Measurements from ENCODE around the gene GAS2L2.

DNA sequence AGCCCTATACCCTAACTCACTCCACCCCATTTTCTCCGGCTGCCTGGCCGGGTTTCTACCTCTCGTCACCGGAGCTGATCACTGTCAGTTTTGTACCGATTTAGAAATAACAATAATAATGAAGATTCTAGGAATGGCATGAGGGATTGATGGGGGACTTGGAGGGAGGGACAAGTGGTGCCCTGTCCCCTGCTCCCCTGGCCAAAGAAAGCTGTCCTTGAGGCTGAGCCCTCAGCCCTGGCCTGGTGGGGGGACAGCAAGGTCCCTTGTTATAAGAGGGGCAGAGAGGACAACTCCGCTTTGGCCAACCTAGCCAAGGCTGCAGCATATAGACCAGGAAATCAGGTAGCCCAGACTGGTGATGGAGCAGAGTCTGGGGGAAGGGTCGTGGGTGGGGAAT, 10.5 kb downstream of the GAS2L2 start:
- TF ChIP-seq, protein P1, sequence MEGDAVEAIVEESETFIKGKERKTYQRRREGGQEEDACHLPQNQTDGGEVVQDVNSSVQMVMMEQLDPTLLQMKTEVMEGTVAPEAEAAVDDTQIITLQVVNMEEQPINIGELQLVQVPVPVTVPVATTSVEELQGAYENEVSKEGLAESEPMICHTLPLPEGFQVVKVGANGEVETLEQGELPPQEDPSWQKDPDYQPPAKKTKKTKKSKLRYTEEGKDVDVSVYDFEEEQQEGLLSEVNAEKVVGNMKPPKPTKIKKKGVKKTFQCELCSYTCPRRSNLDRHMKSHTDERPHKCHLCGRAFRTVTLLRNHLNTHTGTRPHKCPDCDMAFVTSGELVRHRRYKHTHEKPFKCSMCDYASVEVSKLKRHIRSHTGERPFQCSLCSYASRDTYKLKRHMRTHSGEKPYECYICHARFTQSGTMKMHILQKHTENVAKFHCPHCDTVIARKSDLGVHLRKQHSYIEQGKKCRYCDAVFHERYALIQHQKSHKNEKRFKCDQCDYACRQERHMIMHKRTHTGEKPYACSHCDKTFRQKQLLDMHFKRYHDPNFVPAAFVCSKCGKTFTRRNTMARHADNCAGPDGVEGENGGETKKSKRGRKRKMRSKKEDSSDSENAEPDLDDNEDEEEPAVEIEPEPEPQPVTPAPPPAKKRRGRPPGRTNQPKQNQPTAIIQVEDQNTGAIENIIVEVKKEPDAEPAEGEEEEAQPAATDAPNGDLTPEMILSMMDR (IDR thresholded peaks at IDR 0.05; ENCODE audit: insufficient read depth, low read depth, low read length): no peak
- TF ChIP-seq EZH2 (IDR thresholded peaks at IDR 0.05; ENCODE audit: insufficient read depth, low read length): no peak

Data from astrocyte (in vitro differentiated cells and primary cell).